Measurements from ENCODE around the gene PADI6.

DNA sequence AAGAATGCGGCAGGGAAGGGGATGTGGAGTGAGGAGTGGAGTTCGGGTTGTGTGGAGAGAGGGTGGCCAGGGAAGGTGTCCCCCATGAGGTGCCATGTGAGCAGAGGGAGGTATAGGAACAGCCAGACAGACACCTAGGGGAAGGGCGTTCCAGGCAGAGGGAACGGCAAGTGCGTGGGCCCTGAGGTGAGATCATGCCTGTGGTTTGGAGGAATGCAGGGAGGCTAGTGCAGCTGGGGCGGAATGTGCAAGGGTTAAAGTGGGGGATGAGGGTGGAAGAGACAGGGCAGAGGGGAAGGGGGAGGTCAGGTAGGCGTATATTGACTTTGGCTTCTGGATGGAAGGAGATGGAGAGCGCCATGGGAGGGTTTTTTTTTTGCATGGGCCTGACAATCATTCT lies 31.6 kb upstream of the PADI6 start:
- TF ChIP-seq, protein P1, sequence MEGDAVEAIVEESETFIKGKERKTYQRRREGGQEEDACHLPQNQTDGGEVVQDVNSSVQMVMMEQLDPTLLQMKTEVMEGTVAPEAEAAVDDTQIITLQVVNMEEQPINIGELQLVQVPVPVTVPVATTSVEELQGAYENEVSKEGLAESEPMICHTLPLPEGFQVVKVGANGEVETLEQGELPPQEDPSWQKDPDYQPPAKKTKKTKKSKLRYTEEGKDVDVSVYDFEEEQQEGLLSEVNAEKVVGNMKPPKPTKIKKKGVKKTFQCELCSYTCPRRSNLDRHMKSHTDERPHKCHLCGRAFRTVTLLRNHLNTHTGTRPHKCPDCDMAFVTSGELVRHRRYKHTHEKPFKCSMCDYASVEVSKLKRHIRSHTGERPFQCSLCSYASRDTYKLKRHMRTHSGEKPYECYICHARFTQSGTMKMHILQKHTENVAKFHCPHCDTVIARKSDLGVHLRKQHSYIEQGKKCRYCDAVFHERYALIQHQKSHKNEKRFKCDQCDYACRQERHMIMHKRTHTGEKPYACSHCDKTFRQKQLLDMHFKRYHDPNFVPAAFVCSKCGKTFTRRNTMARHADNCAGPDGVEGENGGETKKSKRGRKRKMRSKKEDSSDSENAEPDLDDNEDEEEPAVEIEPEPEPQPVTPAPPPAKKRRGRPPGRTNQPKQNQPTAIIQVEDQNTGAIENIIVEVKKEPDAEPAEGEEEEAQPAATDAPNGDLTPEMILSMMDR (IDR thresholded peaks at IDR 0.05; ENCODE audit: poor library complexity): no peak
- TF ChIP-seq EZH2 (IDR thresholded peaks at IDR 0.05; ENCODE audit: borderline replicate concordance): no peak

Data from hepatocyte (in vitro differentiated cells).